ENCODE results near the gene REV3L.
"Not testable (repeated sequence)": the region's sequence is repeated elsewhere in the genome, so short reads cannot be mapped to it uniquely, and the experiment has no call there.

The REV3L gene, protein sequence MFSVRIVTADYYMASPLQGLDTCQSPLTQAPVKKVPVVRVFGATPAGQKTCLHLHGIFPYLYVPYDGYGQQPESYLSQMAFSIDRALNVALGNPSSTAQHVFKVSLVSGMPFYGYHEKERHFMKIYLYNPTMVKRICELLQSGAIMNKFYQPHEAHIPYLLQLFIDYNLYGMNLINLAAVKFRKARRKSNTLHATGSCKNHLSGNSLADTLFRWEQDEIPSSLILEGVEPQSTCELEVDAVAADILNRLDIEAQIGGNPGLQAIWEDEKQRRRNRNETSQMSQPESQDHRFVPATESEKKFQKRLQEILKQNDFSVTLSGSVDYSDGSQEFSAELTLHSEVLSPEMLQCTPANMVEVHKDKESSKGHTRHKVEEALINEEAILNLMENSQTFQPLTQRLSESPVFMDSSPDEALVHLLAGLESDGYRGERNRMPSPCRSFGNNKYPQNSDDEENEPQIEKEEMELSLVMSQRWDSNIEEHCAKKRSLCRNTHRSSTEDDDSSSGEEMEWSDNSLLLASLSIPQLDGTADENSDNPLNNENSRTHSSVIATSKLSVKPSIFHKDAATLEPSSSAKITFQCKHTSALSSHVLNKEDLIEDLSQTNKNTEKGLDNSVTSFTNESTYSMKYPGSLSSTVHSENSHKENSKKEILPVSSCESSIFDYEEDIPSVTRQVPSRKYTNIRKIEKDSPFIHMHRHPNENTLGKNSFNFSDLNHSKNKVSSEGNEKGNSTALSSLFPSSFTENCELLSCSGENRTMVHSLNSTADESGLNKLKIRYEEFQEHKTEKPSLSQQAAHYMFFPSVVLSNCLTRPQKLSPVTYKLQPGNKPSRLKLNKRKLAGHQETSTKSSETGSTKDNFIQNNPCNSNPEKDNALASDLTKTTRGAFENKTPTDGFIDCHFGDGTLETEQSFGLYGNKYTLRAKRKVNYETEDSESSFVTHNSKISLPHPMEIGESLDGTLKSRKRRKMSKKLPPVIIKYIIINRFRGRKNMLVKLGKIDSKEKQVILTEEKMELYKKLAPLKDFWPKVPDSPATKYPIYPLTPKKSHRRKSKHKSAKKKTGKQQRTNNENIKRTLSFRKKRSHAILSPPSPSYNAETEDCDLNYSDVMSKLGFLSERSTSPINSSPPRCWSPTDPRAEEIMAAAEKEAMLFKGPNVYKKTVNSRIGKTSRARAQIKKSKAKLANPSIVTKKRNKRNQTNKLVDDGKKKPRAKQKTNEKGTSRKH (N-terminal part only)

DNA sequence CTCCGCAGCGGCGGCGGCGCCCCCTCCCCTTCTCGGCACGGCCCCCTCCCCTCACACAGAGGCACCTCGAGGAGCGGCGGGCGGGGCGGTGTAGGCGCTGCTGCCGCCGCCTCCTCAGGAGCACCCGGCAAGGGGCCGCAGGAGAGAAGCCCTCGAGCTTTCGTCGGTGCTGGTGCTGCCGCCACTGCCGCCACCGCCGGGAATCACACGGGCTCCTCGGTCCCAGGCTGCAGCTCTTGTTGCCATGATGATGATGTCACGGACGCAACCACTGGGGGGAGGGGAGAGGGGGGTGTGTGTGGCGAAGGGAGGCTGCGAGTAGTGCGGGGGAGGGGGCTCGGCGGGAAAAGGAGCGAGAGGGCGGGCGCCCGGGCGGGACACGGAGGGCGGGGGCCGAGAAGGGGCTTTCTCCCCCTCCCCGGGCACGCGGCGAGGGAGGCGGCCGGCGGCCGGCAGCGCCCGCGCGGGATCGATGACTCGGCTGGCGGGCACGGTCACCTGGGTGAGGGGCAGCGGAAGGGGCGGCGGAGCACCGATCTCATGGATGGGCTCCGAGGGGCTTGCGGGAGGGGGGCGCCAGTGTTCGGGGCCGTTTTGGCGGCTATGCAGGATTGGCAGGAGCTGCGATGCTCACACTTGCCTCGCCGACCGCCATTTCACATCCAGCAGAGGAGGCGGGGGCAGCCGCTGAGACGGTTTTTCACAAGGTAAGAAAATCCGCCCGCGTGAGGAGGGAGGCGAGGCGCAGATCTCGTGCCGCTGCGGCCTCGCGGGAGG is at the start of gene REV3L:
TSS of gene REV3L (minus strand) at position 260 of the 777 bp plus-strand sequence. CDS start 330 bp downstream, outside the sequence.
- DNase-seq = peak; percentile 92 to 97

DNA sequence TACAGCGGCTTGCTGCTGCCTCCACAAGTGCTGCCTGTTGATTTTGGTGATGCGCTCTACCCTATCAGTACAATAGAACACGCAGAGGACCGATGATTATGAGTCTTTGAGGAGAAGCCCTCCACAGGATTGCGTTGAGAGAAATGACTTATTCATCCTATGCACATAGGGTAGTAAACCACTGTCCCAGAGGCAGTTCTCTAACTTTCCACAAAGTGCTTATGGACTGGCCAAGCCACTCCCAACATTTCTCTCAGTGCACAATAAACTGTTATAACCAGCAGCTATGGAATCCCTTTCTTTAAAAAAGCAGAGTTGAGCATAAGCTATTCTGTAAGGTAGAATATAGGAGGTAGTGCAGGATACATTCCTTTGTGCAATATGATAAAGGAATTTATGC is 48.2 kb upstream of the REV3L start:
- no peak for DNase-seq

DNA sequence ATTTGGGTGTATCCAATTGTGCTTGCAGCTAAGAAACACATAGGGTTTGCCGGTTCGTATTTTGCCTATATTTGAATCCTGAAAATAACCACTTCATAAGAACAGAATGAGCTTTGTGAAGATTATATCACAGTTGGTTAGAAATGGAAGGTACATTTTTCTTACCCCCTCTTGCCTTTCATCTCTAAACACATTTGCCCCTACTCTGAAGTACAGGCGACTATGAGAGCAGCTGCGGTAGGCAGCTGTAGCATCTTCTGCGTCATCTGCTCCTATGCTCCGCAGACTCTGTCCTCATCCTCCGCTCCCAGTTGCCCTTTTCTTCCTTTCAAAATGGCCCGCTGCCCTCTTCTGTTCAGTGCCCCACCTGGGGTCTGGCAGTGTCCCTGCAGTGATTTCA is 47.6 kb upstream of the REV3L start:
- DNase-seq = peak; percentile 50 to 62

DNA sequence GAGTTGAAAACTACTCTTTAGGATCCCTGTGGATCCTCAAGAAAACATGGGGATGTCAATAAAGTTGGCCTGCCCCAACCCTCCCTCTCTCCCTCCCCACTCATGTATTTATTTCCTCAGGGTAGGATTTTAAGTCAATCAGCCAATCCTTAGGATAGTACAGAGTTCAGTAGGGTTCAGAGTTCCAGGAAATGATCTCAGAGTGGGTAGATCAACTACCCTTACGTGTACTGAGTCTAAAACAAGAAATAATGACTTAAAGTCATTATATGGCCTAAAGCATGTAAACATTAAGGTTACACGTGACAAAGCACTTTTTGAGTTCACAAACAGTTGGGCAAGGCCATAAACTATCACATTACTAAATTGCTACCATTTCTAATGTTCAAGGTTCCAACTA is 47.2 kb upstream of the REV3L start:
- no peak for DNase-seq

DNA sequence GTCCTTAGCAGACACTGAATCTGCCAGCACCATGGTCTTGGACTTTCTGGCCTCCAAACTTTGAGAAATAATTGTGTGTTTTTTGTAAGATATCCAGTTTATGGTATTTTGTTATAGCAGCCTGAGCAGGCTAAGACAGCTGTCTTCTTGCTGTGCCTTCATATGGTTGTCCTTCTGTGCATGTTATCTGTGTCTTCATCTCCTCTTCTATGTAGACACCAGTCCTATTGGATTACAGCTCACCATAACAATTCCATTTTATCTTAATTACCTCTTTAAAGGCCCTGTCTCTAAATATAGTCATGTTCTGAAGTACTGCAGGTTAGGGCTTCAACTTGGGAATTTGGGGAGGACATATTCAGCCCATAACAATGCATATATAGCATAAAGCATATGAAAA is 44.3 kb upstream of the REV3L start:
- DNase-seq = no peak

DNA sequence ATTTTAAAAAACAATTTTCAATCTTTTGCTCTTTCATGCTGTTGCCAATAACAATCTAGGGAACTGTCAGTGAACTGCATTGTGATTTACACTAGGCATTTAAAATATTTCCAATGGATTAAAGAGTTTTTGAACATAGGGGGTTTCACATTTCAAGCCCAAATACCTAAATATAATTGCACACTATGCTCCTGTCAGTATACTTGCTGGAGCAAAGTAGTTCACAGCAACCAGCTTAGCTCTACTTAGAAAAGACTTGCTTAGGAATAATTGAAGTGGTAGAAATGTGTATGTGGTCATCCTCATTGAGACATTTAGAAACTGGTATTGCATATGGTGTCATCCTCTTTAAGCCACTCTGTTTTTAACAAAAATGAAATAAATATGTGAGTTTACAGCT is 41.7 kb upstream of the REV3L start:
- DNase-seq = no peak

DNA sequence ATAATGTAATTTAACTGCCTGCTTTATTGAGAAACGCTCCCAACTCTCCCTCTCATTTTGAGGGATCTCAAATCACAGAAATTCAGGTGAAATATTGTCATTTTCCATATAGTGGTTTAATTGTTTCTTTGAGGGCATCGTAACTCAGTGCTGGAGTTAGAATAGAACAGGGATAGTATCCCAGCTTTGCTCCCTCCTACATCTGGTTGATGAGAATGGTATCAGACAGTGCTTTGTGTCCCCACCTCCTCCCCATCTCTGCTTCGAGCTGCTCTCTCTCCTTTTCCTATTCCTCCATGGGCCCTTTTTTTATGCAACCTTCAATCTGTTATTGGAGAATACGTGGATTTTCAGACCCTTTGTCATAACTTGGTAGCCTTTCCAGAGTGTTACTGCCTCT is 41.2 kb upstream of the REV3L start:
- no peak for DNase-seq

DNA sequence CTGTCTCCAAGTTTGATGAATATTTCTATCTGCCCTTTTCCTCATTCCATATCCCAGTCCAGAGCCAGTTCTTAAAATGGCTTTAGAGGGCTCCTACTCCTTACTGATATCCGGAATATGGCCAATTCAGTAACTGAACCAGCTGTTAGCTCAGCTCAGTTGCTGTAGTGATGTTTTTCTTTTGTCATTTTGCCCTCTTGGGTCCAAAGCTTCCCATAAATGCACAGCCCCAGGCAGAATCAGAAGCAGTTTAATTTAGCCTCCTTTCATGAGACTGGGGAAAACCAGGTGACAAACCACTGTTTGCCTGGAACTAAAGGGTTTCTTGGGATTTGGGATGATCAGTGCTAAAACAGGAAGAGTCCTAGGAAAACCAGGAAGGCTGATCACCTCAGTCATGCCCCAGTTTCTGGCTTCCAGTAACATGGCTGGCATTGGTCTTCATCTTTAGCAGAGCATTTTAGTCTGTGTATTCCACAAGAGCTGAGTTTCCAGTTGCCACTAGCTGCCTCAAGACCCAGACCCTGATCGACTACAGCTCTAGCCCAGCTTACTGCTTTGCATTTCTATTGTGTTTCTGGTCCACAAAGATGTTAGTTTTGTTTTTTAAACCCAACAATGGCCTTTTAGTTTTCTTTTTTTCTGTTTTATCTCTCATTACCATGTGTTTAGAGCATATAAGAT is 40.6 kb upstream of the REV3L start:
- DNase-seq = peak; percentile 18 to 21

DNA sequence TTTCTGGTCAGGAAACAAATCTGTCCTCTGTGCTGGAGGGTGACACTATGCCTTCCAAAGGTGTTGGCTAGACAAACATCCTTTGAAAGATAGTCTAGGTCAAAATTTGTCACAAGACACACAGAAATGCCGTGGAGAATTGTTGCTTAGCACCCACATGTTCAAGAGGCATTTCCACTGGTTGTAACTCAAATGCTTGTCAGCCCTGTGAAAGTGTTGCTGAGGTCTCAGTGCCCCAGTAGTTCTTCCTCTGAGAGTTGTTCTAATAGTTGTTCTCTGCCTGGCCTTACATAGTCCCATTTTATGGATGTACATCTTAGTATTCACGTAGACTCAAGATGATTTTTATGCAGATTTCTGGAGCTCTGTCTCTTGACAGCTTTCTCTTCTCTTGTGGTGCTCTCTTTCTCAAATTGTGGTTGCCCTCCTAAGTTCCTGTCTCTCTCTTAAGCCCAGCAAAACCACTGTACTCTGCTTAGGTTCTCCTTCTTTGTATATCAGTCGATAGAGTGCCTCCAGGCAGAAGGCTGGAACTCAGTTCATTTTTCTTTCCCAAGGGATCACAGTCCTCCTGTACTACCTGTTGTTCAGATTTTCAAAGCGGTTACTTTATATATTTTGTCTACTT is 39.5 kb upstream of the REV3L start:
- DNase-seq = no peak

DNA sequence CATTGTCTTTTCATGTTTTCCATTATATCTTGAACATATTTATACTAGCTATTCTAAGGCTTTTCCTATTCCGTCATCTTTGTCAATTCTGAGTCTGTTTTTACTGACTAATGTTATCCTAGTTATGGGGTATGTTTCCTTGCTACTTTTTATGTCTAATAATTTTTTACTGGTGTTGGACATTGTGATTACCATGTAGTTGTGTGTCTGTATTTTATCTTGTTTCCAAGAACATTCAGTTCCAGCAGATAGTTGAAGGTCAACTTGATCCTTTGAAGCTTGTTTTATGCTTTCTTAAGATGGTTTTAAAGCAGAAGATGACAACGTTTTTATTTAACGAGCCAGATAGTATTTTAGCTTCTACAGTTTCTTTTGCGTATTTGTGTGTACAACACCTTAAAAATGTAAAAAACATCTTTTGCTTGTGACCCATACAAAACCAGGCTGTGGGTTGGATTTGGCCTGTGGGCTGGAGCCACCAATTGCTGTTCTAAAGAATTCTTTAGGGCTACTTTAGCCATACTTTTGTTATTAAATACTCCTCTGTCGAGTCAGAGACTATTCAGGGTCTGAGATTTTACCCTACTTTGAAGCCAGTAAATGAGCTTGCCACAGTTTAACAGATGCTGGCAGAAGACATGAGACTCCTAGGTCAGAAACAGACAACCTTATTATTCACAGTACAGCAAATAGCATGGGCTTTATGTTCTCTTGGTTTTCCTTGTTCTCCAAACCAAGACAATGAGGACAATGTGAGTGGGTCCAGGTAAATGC is 38.7 kb upstream of the REV3L start:
- DNase-seq = no peak

DNA sequence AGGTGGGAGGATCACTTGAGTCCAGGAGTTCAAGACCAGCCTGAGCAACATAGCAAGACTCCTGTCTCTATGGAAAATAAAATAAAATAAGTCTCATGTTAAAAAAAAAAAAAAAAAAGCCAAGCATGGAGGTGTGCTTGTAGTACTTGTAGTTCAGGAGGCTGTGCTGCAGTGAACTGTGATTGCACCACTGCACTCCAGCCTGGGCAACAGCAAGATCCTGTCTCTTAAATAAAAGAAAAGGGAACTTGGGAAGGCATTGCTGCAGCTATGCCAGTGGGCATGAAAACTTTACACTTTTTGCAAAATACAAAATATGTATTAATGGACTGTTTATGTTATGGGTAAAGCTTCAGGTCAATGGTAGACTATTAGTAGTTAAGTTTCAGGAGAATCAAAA is 37.5 kb upstream of the REV3L start:
- DNase-seq = no peak

DNA sequence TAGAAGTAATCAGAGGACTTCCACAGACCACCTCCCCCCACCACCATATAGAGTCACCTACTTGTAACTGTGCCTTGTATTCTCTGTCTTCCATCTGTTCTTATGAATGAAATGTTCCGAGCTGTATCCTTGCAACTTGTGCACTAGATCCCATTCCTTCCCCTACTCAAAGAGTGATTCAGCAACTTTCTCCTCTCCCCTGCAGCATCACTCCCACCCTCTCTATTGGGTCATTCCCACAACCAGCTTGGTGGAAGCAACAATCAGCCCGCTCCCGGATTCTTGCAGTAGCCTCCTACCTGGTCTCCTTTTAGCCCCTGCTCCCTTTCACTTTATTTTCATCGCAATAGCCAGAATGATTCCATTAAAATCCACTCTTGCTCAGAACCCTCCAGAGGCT is 34.9 kb upstream of the REV3L start:
- no peak for DNase-seq

DNA sequence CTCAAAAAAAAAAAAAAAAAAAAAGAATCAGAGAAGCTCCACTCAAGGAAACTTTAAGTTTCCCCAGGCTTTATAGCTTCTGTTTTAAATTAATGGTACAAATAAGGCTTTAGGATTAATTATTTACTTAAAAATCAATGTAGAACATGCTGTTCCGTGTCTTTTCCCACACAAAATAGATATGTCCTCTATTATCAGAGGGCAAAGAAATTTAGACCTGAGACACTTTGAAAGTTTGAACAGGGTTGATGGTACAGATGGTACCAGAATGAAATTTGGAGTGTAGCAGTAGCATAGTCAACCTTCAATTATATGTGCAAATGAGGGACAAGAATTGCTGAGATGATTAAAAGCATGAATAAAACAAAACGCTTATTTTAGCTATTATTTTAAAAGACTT is 32.2 kb upstream of the REV3L start:
- no peak for DNase-seq

DNA sequence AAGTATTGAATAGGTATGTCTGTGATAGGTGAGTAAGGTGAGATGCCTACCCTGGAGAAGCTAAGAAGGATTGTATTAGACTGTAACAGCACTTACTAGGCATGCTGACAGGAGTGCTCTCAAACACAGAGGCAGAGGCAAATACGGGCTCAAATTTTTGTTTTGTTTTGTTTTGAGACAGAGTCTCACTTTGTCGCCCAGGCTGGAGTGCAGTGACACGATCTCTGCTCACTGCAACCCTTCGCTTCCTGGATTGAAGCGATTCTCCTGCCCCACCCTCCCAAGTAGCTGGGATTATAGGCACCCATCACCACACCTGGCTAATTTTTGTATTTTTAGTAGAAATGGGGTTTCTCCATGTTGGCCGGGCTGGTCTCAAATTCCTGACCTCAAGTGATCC is 31.5 kb upstream of the REV3L start:
- not testable (repeated sequence) for DNase-seq

DNA sequence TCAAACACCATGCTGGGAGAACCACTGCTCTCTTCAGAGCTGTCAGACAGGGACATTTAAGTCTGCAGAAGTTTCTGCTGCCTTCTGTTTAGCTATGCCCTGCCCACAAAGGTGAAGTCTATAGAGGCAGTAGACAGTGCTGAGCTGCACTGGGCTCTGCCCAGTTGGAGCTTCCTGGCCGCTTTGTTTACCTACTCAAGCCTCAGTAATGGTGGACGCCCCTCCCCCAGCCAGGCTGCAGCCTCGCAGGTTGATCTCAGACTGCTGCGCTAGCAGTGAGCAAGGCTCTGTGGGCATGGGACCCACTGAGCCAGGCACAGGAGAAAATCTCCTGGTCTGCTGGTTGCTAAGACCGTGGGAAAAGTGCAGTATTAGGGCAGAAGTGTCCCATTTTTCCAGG is 24.2 kb upstream of the REV3L start:
- not testable (repeated sequence) for DNase-seq

DNA sequence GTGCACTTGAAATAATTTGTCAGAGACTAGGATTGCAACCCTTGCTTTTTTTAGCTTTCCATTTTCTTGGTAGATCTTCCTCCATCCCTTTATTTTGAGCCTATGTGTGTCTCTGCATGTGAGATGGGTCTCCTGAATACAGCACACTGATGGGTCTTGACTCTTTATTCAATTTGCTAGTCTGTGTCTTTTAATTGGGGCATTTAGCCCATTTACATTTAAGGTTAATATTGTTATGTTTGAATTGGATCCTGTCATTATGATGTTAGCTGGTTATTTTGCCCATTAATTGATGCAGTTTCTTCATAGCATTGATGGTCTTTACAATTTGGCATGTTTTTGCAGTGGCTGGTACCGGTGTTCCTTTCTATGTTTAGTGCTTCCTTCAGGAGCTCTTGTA is 22.5 kb upstream of the REV3L start:
- not testable (repeated sequence) for DNase-seq

DNA sequence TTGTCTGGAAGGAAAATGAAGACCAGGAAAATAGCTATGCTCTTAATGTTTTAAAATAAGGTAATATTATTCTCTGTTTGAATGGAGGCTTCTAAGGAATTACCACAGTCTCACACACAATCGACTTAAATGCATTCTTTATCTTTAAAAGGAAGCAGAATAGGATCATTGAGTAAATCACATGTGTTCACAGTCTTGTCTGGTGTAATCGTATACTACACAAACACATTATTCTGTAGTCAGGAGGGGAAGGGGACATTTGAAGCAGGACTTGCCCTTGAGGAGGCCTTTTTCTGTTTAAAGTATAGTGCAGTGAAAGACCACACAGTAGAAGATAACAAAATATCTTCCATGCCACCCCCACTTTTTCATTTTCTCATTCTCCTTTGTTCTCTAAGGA is 20.6 kb upstream of the REV3L start:
- peak; percentile 7 to 32 for DNase-seq

DNA sequence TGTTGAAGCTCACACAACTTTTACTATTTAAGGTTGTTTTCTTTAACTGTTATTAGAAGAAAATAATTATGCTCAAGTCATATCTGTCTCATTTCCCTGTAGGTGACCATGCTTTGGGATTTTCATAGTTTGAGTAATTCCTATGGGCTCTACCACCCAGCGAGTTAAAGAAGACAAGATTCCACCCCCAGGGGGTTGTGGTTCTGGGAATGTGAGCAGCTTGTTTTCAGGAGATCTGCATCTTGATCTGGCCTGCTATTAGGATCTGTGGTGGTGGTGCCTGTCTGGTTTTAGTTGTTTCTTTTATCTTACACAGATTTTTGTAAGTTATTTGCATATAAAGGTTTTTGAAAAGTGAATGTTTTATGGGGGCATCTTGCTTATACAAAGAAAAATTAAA is 20.2 kb upstream of the REV3L start:
- peak in 1 of 2 experiments; percentile 20 for DNase-seq

DNA sequence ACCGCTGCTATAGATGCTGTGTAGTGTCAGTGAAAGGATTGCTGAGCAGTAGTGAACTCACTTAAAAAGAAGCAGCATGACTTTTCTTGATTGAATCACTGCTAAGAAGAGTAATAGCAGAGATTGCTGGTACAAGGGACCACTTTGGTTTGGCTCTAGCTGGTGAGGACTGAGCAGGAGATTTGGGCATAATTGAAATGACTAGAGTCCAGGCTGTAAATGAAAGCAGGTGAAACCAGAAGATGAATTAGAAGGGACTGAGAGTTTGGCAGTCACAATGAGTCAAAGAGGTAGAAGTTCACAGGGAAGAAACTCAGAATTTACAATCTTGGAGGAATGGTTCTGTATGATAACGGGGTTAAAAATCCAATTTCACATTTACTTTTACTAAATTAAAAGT is 19.1 kb upstream of the REV3L start:
- no peak for DNase-seq

DNA sequence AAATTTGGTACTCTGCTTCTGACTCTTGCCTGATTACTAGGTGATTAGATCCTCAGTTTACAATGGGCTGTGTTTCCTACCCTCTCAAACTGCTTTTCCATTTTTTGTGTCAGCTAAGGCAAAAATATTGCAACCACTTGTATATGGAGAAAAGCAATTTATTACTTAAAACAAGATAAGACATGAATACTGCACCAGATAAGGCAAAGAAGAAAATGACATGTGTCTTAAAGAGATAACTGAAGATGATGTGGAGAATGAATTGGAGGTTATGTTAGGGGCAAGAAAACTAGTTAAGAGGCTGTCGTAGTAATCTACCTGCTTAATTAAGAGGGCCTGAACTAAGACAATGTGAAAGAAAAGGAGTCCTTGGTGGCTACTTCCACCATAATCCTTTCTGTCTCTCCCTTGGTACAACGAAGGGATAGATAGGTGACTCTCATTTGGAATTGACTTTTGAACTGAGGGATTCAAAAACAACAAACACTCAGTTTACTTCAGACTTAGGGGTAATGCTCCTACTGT is 16.3 kb upstream of the REV3L start:
- DNase-seq = no peak

Measured in NCI-H526 (cell line).